H1 (cell line): Measurements from ENCODE around the gene TIAL1.

ENCODE experiments used
- CBX5 ChIP-seq: fragments of 300-800, 300-1000 bp; sonication (generic); IDR thresholded peaks from 2 replicates; pipeline ENCODE4 v1.7.1; 2016; ENCODE audit warnings: antibody characterized with exemption, low read length, low read depth
- CEBPB ChIP-seq: IDR thresholded peaks from 2 replicates; pipeline ENCODE4 v1.6.1; 2012; ENCODE audit warnings: low read depth, low read length
- EZH2 ChIP-seq: fragments of 200-600 bp; sonication (generic); IDR thresholded peaks from 2 replicates; pipeline ENCODE4 v1.7.1; 2012; ENCODE audit warnings: low read depth, mild to moderate bottlenecking, moderate library complexity, low read length, inconsistent platforms; ENCODE audit not compliant: severe bottlenecking
- JUN ChIP-seq: IDR thresholded peaks from 2 replicates; pipeline ENCODE4 v1.6.1; 2011; ENCODE audit warnings: low read depth, mild to moderate bottlenecking, improper control_type of control experiment, low read length
- JUND ChIP-seq: IDR thresholded peaks from 2 replicates; pipeline ENCODE4 v1.6.1; 2011; ENCODE audit warnings: mild to moderate bottlenecking, improper control_type of control experiment, low read length
- NRF1 ChIP-seq: IDR thresholded peaks from 2 replicates; pipeline ENCODE4 v1.6.1; 2011; ENCODE audit warnings: mild to moderate bottlenecking, low read depth, low read length, improper control_type of control experiment
- POLR2A ChIP-seq, 2 experiments: IDR thresholded peaks; 1 replicate in 1 of 2; 2 replicates in 1 of 2; pipeline ENCODE4 v1.6.1; 2011; ENCODE audit warnings: low read depth in 2 of 2, low read length in 2 of 2, mild to moderate bottlenecking in 2 of 2; ENCODE audit errors: control extremely low read depth in 1 of 2
- POLR2AphosphoS5 ChIP-seq: IDR thresholded peaks from 2 replicates; pipeline ENCODE4 v1.6.1; 2011; ENCODE audit warnings: low read depth, low read length
- RNF2 ChIP-seq: fragments of 200-900, 300-1000 bp; sonication (generic); IDR thresholded peaks from 2 replicates; pipeline ENCODE4 v1.7.1; 2016; ENCODE audit warnings: borderline replicate concordance, low read depth, mild to moderate bottlenecking, antibody characterized with exemption, low read length; ENCODE audit not compliant: poor library complexity, severe bottlenecking; ENCODE audit errors: missing control alignments
- SP2 ChIP-seq: IDR thresholded peaks from 2 replicates; pipeline ENCODE4 v1.6.1; 2012; ENCODE audit warnings: mild to moderate bottlenecking, low read length, inconsistent platforms
- TBP ChIP-seq: IDR thresholded peaks from 2 replicates; pipeline ENCODE4 v1.6.1; 2011; ENCODE audit warnings: low read depth, low read length, improper control_type of control experiment
- YY1 ChIP-seq: IDR thresholded peaks from 2 replicates; pipeline ENCODE4 v1.6.1; 2011; ENCODE audit warnings: low read depth, mild to moderate bottlenecking, low read length
- TF ChIP-seq, protein P1 (sequence below), 3 experiments: IDR thresholded peaks; 1 replicate in 2 of 3; 2 replicates in 1 of 3; pipeline versions ENCODE4 v1.5.1 to v1.6.1; 2011; ENCODE audit warnings: low read length in 3 of 3, mild to moderate bottlenecking in 3 of 3, inconsistent platforms in 2 of 3, low read depth in 1 of 3, moderate library complexity in 1 of 3; ENCODE audit not compliant: insufficient read depth in 1 of 3; ENCODE audit errors: control extremely low read depth in 1 of 3
- TF ChIP-seq, protein P2 (sequence below): IDR thresholded peaks from 2 replicates; pipeline ENCODE4 v1.6.1; 2012; ENCODE audit warnings: low read length, inconsistent platforms

DNA sequence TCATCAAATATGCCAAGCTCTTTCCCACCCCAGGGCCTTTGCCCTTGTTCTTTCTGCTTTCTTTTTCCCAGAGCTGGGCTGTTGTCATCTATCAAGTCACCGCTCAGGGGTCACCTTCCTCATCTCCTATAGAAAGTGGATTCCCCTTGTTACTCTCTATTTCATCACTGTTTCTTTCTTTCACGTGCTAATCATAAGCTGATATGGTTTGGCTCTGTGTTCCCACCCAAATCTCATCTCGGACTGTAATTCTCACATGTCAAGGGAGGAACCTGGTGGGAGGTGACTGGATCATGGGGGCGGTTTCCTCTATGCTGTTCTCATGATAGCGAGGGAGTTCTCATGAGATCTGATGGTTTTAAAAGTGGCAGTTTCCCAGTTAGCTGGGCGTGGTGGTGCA, 17.0 kb upstream of the TIAL1 start:
- TF ChIP-seq, protein P1, sequence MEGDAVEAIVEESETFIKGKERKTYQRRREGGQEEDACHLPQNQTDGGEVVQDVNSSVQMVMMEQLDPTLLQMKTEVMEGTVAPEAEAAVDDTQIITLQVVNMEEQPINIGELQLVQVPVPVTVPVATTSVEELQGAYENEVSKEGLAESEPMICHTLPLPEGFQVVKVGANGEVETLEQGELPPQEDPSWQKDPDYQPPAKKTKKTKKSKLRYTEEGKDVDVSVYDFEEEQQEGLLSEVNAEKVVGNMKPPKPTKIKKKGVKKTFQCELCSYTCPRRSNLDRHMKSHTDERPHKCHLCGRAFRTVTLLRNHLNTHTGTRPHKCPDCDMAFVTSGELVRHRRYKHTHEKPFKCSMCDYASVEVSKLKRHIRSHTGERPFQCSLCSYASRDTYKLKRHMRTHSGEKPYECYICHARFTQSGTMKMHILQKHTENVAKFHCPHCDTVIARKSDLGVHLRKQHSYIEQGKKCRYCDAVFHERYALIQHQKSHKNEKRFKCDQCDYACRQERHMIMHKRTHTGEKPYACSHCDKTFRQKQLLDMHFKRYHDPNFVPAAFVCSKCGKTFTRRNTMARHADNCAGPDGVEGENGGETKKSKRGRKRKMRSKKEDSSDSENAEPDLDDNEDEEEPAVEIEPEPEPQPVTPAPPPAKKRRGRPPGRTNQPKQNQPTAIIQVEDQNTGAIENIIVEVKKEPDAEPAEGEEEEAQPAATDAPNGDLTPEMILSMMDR (IDR thresholded peaks at IDR 0.05; ENCODE audit: control extremely low read depth in 1 of 3, insufficient read depth in 1 of 3, low read depth in 1 of 3, low read length in 3 of 3): no peak
- TF ChIP-seq NRF1 (no peak), POLR2AphosphoS5 (no peak), POLR2A (IDR thresholded peaks at IDR 0.05; ENCODE audit: control extremely low read depth in 1 of 2, low read depth in 2 of 2, low read length in 2 of 2) (no peak), YY1 (no peak), TBP (no peak), CEBPB (no peak), RNF2 (no peak), EZH2 (no peak), SP2 (no peak), JUND (no peak), JUN (no peak), CBX5 (no peak)
- TF ChIP-seq, protein P2, sequence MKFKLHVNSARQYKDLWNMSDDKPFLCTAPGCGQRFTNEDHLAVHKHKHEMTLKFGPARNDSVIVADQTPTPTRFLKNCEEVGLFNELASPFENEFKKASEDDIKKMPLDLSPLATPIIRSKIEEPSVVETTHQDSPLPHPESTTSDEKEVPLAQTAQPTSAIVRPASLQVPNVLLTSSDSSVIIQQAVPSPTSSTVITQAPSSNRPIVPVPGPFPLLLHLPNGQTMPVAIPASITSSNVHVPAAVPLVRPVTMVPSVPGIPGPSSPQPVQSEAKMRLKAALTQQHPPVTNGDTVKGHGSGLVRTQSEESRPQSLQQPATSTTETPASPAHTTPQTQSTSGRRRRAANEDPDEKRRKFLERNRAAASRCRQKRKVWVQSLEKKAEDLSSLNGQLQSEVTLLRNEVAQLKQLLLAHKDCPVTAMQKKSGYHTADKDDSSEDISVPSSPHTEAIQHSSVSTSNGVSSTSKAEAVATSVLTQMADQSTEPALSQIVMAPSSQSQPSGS: no peak
